PC-9 (cell line): ENCODE data around the gene MATN1. TPM values are rescaled to one million over a fixed set of nuclear protein-coding genes. Genes with fewer than 3 reads are reported as not detected.

ENCODE experiments used
- BruUV-seq: library from RNA; stranded (reverse); fragments of 400-500 nt; replicated peaks from 2 replicates; lab custom pipeline; 2021; lab: Mats Ljungman, UMichigan
- CTCF ChIA-PET: fragments of 300-600 bp; sonication (Branson Sonifier 250); formaldehyde crosslinking; loops from one replicate; lab custom pipeline; 2022; ENCODE audit warnings: antibody characterized with exemption; lab: Charles Lee
- POLR2A ChIA-PET: fragments of 300-600 bp; sonication (Branson Sonifier 250); formaldehyde crosslinking; loops from one replicate; lab custom pipeline; 2022; ENCODE audit warnings: antibody characterized with exemption; ENCODE audit not compliant: unreplicated experiment; lab: Charles Lee
- DNase-seq, 2 experiments: peaks; one replicate each; pipeline versions ENCODE4 v3.0.0 to v3.0.0-alpha.2; 2015 to 2022; ENCODE audit warnings: mixed read lengths in 1 of 2
- H2AFZ ChIP-seq: fragments of 200-600 bp; sonication (generic); 2 replicates; pipeline ENCODE4 v1.8.1; 2017; ENCODE audit warnings: antibody characterized with exemption
- H3F3A ChIP-seq: fragments of 200-600 bp; sonication (generic); 2 replicates; pipeline ENCODE4 v1.8.1; 2017; ENCODE audit warnings: antibody characterized with exemption, mild to moderate bottlenecking, low read depth; ENCODE audit not compliant: insufficient read depth
- H3K27ac ChIP-seq: fragments of 200-600 bp; sonication (generic); 2 replicates; pipeline ENCODE4 v1.6.1; 2016; ENCODE audit warnings: mixed run types
- H3K27me3 ChIP-seq: fragments of 200-600 bp; sonication (generic); 2 replicates; pipeline ENCODE4 v1.6.1; 2016; ENCODE audit warnings: low read depth, mixed run types; ENCODE audit not compliant: insufficient read depth
- H3K36me3 ChIP-seq: fragments of 200-600 bp; sonication (generic); 2 replicates; pipeline ENCODE4 v1.6.1; 2016; ENCODE audit warnings: low read depth, mixed run types
- H3K4me1 ChIP-seq: fragments of 200-600 bp; sonication (generic); replicated peaks from 2 replicates; pipeline ENCODE4 v1.6.1; 2016; ENCODE audit warnings: mixed run types; ENCODE audit not compliant: insufficient read depth
- H3K4me2 ChIP-seq: fragments of 200-600 bp; sonication (generic); 2 replicates; pipeline ENCODE4 v1.6.1; 2017; ENCODE audit warnings: mixed run types
- H3K4me3 ChIP-seq: fragments of 200-600 bp; sonication (generic); 2 replicates; pipeline ENCODE4 v1.6.1; 2016; ENCODE audit warnings: mixed run types
- H3K79me2 ChIP-seq: fragments of 200-600 bp; sonication (generic); 2 replicates; pipeline ENCODE4 v1.6.1; 2017; ENCODE audit warnings: low read depth, mixed run types
- H3K9me2 ChIP-seq: fragments of 200-600 bp; sonication (generic); 2 replicates; pipeline ENCODE4 v1.8.1; 2017; ENCODE audit warnings: mild to moderate bottlenecking; ENCODE audit not compliant: insufficient read depth
- H3K9me3 ChIP-seq: fragments of 200-600 bp; sonication (generic); 2 replicates; pipeline ENCODE4 v1.8.1; 2016; ENCODE audit warnings: low read depth; ENCODE audit not compliant: insufficient read depth
- H4K20me1 ChIP-seq: fragments of 200-600 bp; sonication (generic); 2 replicates; pipeline ENCODE4 v1.8.1; 2017; ENCODE audit not compliant: insufficient read depth
- CTCF ChIP-seq: fragments of 200-600 bp; sonication (generic); conservative IDR thresholded peaks from 2 replicates; pipeline ENCODE4 v1.6.1; 2017; ENCODE audit warnings: mixed run types, antibody characterized with exemption, mild to moderate bottlenecking, moderate library complexity
- EZH2 ChIP-seq: fragments of 200-600 bp; sonication (generic); IDR thresholded peaks from 2 replicates; pipeline ENCODE4 v1.8.0; 2017; ENCODE audit warnings: antibody characterized with exemption, low read depth
- intact Hi-C: fragments of 100-400 bp; cut with micrococcal nuclease; formaldehyde crosslinking; loops from one replicate; pipeline ENCODE4 v1.10.0; 2022; ENCODE audit not compliant: unreplicated experiment
- total RNA-seq: library from RNA; stranded (reverse); gene quantifications from 2 replicates; pipeline ENCODE4 v1.2.3, GENCODE V29; 2021

Gene MATN1
- total RNA-seq, 1 experiment from 2014 or later, result 0.37 TPM

GRCh38 chr1:30755334-30755733 lies 31.9 kb upstream of the MATN1 start:
- peaks cover 36% of the 10 kb centered on the region for H3F3A ChIP-seq
- ChIA-PET CTCF (interaction anchor here (0.6 kb wide), 2 partner anchors 31 to 1480 kb away, joined by 3 to 15 read pairs; no protein-coding TSS in a partner anchor), POLR2A (no interaction called here)
- no peaks in the 10 kb centered on the region for H3K27me3 ChIP-seq
- no peaks in the 10 kb centered on the region for H3K9me3 ChIP-seq
- H3K9me2 ChIP-seq, result no peaks in the 10 kb centered on the region
- TF ChIP-seq EZH2, result no peak
- no peak for TF ChIP-seq CTCF
- H3K4me1 ChIP-seq, result peaks cover 69% of the 10 kb centered on the region
- H4K20me1 ChIP-seq, result no peaks in the 10 kb centered on the region
- peak overlapping the region; percentile 69; the same call in 1 of the 2 replicates for H3K4me2 ChIP-seq
- H3K27ac ChIP-seq, result no peak overlapping the region
- no peak overlapping the region for H3K4me3 ChIP-seq
- BruUV-seq, result no TSS peak
- H3K36me3 ChIP-seq, result no peaks in the 10 kb centered on the region
- intact Hi-C loops, result no loop called here
- no peak overlapping the region for H2AFZ ChIP-seq
- no peak for DNase-seq
- H3K79me2 ChIP-seq, result no peaks in the 10 kb centered on the region

GRCh38 chr1:30754684-30755171 lies 31.3 kb upstream of the MATN1 start:
- BruUV-seq, result no TSS peak
- CTCF ChIA-PET, result no interaction called here

GRCh38 chr1:30753660-30754123 lies 30.3 kb upstream of the MATN1 start:
- no peak overlapping the region for H3K4me2 ChIP-seq
- POLR2A ChIA-PET, result no interaction called here
- H3F3A ChIP-seq, result peaks cover 36% of the 10 kb centered on the region
- no peaks in the 10 kb centered on the region for H3K36me3 ChIP-seq
- peaks cover 56% of the 10 kb centered on the region for H3K4me1 ChIP-seq
- no peak for DNase-seq
- H3K9me3 ChIP-seq, result no peaks in the 10 kb centered on the region
- H3K27me3 ChIP-seq, result no peaks in the 10 kb centered on the region
- intact Hi-C loops, result no loop called here
- no peak overlapping the region for H2AFZ ChIP-seq
- CTCF ChIA-PET, result no interaction called here
- H3K27ac ChIP-seq, result no peak overlapping the region
- H3K4me3 ChIP-seq, result no peak overlapping the region
- H3K79me2 ChIP-seq, result no peaks in the 10 kb centered on the region
- no peak for TF ChIP-seq CTCF
- no peak for TF ChIP-seq EZH2
- H3K9me2 ChIP-seq, result no peaks in the 10 kb centered on the region
- BruUV-seq, result no TSS peak
- H4K20me1 ChIP-seq, result no peaks in the 10 kb centered on the region

More at GRCh38 chr1:30754684-30755171, 31.3 kb upstream of the MATN1 start:
- TF ChIP-seq CTCF, result no peak
- TF ChIP-seq EZH2, result no peak
- no peak overlapping the region for H3K4me2 ChIP-seq
- H3K9me3 ChIP-seq, result no peaks in the 10 kb centered on the region
- DNase-seq, result no peak
- H3K27me3 ChIP-seq, result no peaks in the 10 kb centered on the region
- no peaks in the 10 kb centered on the region for H4K20me1 ChIP-seq
- H2AFZ ChIP-seq, result no peak overlapping the region
- no peaks in the 10 kb centered on the region for H3K9me2 ChIP-seq
- no peak overlapping the region for H3K4me3 ChIP-seq
- H3K79me2 ChIP-seq, result no peaks in the 10 kb centered on the region
- POLR2A ChIA-PET, result no interaction called here
- intact Hi-C loops, result no loop called here
- no peak overlapping the region for H3K27ac ChIP-seq
- H3K36me3 ChIP-seq, result no peaks in the 10 kb centered on the region
- H3K4me1 ChIP-seq, result peaks cover 67% of the 10 kb centered on the region
- peaks cover 36% of the 10 kb centered on the region for H3F3A ChIP-seq
